ENCODE data around the gene ATP9B.

GRCh38 chr18:79121746-79122474 is 52.7 kb downstream of the ATP9B start:
- TF ChIP-seq GATA1 (IDR thresholded peaks at IDR 0.05; ENCODE audit: low read depth, low read length) (no peak), POLR2A (IDR thresholded peaks at IDR 0.05; ENCODE audit: low read length) (no peak)
